Glutamatergic neuron (in vitro differentiated cells): Measurements from ENCODE around the gene DYNLRB1. TPM values are rescaled to one million over a fixed set of nuclear protein-coding genes. Genes with fewer than 3 reads are reported as not detected.

Experiments used
- DNase-seq: peaks from one replicate; pipeline ENCODE4 v3.0.0; 2022
- H3K27ac Mint-ChIP-seq: one replicate; pipeline ENCODE4 v1.8.0; 2020; ENCODE audit warnings: mild to moderate bottlenecking, mixed read lengths, inconsistent platforms; ENCODE audit not compliant: unreplicated experiment
- H3K27me3 Mint-ChIP-seq: one replicate; pipeline ENCODE4 v1.8.0; 2020; ENCODE audit warnings: mild to moderate bottlenecking, moderate library complexity, mixed read lengths, inconsistent platforms; ENCODE audit not compliant: unreplicated experiment
- H3K36me3 Mint-ChIP-seq: one replicate; pipeline ENCODE4 v1.8.0; 2020; ENCODE audit warnings: mild to moderate bottlenecking, mixed read lengths, inconsistent platforms; ENCODE audit not compliant: unreplicated experiment
- H3K4me1 Mint-ChIP-seq: one replicate; pipeline ENCODE4 v1.8.0; 2020; ENCODE audit warnings: mild to moderate bottlenecking, low read depth, mixed read lengths, inconsistent platforms; ENCODE audit not compliant: unreplicated experiment
- H3K4me3 Mint-ChIP-seq: one replicate; pipeline ENCODE4 v1.8.0; 2020; ENCODE audit warnings: mild to moderate bottlenecking, mixed read lengths, inconsistent platforms; ENCODE audit not compliant: unreplicated experiment
- H3K9me3 Mint-ChIP-seq: one replicate; pipeline ENCODE4 v1.8.0; 2020; ENCODE audit warnings: mild to moderate bottlenecking, moderate library complexity, mixed read lengths, inconsistent platforms; ENCODE audit not compliant: unreplicated experiment
- CTCF ChIP-seq: fragments of 200-600 bp; sonication (generic); IDR thresholded peaks from one replicate; pipeline ENCODE4 v1.5.0; 2021; ENCODE audit not compliant: partially characterized antibody, unreplicated experiment
- total RNA-seq: library from RNA; stranded (reverse); fragmentation: NEBNext Ultra II Directional; extraction: Animal tissue kit (Norgen Biotek cat#: 25700); gene quantifications from one replicate; pipeline ENCODE4 v1.2.1, GENCODE V29; 2021; ENCODE audit not compliant: unreplicated experiment

The DYNLRB1 gene
- total RNA-seq, 1 donor from 2014 or later, result 185 TPM

- no peaks in the 10 kb centered on the region for H3K27me3 Mint-ChIP-seq
- H3K4me1 Mint-ChIP-seq, result no peaks in the 10 kb centered on the region
- no peak for DNase-seq
- H3K36me3 Mint-ChIP-seq, result no peaks in the 10 kb centered on the region
- H3K9me3 Mint-ChIP-seq, result peaks cover 1% of the 10 kb centered on the region
- no peak overlapping the region for H3K27ac Mint-ChIP-seq
- no peak for TF ChIP-seq CTCF
- H3K4me3 Mint-ChIP-seq, result no peak overlapping the region
Observed at GRCh38 chr20:34583544-34583943, 67.3 kb downstream of the DYNLRB1 start.

GRCh38 chr20:34585019-34585418 is 68.8 kb downstream of the DYNLRB1 start:
- no peaks in the 10 kb centered on the region for H3K27me3 Mint-ChIP-seq
- no peak overlapping the region for H3K4me3 Mint-ChIP-seq
- no peak for DNase-seq
- no peak for TF ChIP-seq CTCF
- peaks cover 1% of the 10 kb centered on the region for H3K9me3 Mint-ChIP-seq
- H3K4me1 Mint-ChIP-seq, result no peaks in the 10 kb centered on the region
- no peak overlapping the region for H3K27ac Mint-ChIP-seq
- no peaks in the 10 kb centered on the region for H3K36me3 Mint-ChIP-seq

DNA sequence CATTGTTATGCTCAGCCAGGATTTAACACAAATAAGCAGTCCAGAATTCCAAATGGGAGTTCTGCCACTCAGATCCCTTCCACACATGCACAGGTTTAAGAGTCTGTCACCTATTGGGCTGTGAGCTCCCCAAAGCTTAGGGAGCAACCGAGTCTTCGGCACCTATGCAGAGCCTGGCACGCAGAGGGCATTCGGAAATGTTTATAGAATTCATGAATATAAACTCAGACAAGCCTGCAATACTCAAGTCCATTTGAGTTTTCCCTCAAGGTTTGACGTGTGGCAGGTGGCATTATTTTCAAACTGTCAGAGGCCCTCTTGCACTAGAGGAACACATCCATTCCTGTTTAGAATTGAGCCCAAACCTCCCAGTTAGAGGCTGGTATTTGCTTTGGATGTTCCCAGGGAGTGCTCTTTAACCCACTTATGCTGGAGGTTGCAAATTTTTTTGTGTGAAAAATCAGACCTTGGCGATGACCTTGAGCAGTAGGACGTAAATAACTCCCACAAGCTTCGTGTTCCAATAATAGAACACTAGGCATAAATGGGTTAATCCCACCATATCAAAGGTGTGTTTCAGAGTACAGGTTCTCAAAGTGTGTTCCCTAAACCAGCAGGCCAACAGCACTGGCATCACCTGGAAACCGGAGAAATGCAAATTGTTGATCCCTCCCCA is 70.4 kb downstream of the DYNLRB1 start:
- H3K4me3 Mint-ChIP-seq, result no peak overlapping the region
- H3K27ac Mint-ChIP-seq, result no peak overlapping the region
- no peaks in the 10 kb centered on the region for H3K4me1 Mint-ChIP-seq
- DNase-seq, result no peak
- H3K36me3 Mint-ChIP-seq, result no peaks in the 10 kb centered on the region
- peaks cover 1% of the 10 kb centered on the region for H3K9me3 Mint-ChIP-seq
- no peak for TF ChIP-seq CTCF
- no peaks in the 10 kb centered on the region for H3K27me3 Mint-ChIP-seq

Other genes starting within 250 kb of the DYNLRB1 start
- gene AHCY, start 213.1 kb upstream of the DYNLRB1 start, total RNA-seq, result 97.9 TPM
- 59.4 TPM for gene ITCH, start 153.1 kb upstream of the DYNLRB1 start, total RNA-seq
- gene MAP1LC3A, start 42.3 kb downstream of the DYNLRB1 start, total RNA-seq, result 143 TPM
- gene PIGU, start 160.7 kb downstream of the DYNLRB1 start, total RNA-seq, result 19.4 TPM
- 178 TPM for gene TP53INP2, start 187.9 kb downstream of the DYNLRB1 start, total RNA-seq